Astrocyte (in vitro differentiated cells and primary cell): ENCODE results near the gene HSBP1.

Source experiments
- EZH2 ChIP-seq: IDR thresholded peaks from 2 replicates; pipeline ENCODE4 v1.6.1; 2012; ENCODE audit warnings: mild to moderate bottlenecking, low read length, inconsistent platforms; ENCODE audit not compliant: insufficient read depth
- TF ChIP-seq, protein P1 (sequence below): IDR thresholded peaks from 2 replicates; pipeline ENCODE4 v1.5.1; 2011; ENCODE audit warnings: low read depth, mild to moderate bottlenecking, inconsistent platforms, low read length, moderate library complexity; ENCODE audit not compliant: insufficient read depth

- TF ChIP-seq, protein P1, sequence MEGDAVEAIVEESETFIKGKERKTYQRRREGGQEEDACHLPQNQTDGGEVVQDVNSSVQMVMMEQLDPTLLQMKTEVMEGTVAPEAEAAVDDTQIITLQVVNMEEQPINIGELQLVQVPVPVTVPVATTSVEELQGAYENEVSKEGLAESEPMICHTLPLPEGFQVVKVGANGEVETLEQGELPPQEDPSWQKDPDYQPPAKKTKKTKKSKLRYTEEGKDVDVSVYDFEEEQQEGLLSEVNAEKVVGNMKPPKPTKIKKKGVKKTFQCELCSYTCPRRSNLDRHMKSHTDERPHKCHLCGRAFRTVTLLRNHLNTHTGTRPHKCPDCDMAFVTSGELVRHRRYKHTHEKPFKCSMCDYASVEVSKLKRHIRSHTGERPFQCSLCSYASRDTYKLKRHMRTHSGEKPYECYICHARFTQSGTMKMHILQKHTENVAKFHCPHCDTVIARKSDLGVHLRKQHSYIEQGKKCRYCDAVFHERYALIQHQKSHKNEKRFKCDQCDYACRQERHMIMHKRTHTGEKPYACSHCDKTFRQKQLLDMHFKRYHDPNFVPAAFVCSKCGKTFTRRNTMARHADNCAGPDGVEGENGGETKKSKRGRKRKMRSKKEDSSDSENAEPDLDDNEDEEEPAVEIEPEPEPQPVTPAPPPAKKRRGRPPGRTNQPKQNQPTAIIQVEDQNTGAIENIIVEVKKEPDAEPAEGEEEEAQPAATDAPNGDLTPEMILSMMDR, result no peak
- no peak for TF ChIP-seq EZH2
Measured at GRCh38 chr16:83850947-83851346, 43.2 kb downstream of the HSBP1 start.
